Transverse colon (tissue), 4 donors: ENCODE data around the gene RAD17. TPM values are rescaled to one million over a fixed set of nuclear protein-coding genes. Genes with fewer than 3 reads are reported as not detected.
A peak's percentile ranks its signal among the peaks of the same experiment; 100 is the strongest.
"Not testable (repeated sequence)": the region's sequence is repeated elsewhere in the genome, so short reads cannot be mapped to it uniquely, and the experiment has no call there.

Experiments
- DNase-seq: peaks from one replicate; pipeline ENCODE4 v3.0.0-alpha.2; 2019
- H3K27ac ChIP-seq, 4 donors: fragments of 200-600 bp; sonication (generic); 2 replicates each; pipeline ENCODE4 v1.5.1; 2016 to 2018; ENCODE audit warnings: inconsistent platforms in 4 of 4
- H3K27me3 ChIP-seq: fragments of 200-600 bp; sonication (generic); 2 replicates; pipeline ENCODE4 v1.5.1; 2017; ENCODE audit warnings: inconsistent platforms
- H3K36me3 ChIP-seq, 4 donors: fragments of 200-600 bp; sonication (generic); 2 replicates each; pipeline ENCODE4 v1.5.1; 2017 to 2019; ENCODE audit warnings: inconsistent platforms in 4 of 4
- H3K4me1 ChIP-seq, 4 donors: fragments of 200-600 bp; sonication (generic); 2 replicates each; pipeline ENCODE4 v1.5.1; 2017 to 2020; ENCODE audit warnings: inconsistent platforms in 4 of 4
- H3K4me3 ChIP-seq, 4 donors: fragments of 200-600 bp; sonication (generic); 1 replicate in 1 of 4; 2 replicates in 3 of 4; pipeline versions ENCODE4 v1.5.1 to v1.6.1; 2017 to 2019; ENCODE audit warnings: inconsistent platforms in 4 of 4
- H3K9me3 ChIP-seq, 2 donors: fragments of 200-600 bp; sonication (generic); 2 replicates each; pipeline ENCODE4 v1.5.1; 2017 to 2019; ENCODE audit warnings: inconsistent platforms in 2 of 2
- CTCF ChIP-seq, 5 experiments: fragments of 200-600 bp in 3 of 5; fragments of 450-650 bp in 2 of 5; sonication (generic) in 3 of 5; IDR thresholded peaks; 1 replicate in 2 of 5; 2 replicates in 3 of 5; pipeline ENCODE4 v1.5.1; 2016 to 2017; ENCODE audit warnings: antibody characterized with exemption in 5 of 5, inconsistent platforms in 3 of 5, mild to moderate bottlenecking in 2 of 5, moderate library complexity in 1 of 5
- EP300 ChIP-seq: sonication (generic); formaldehyde crosslinking; IDR thresholded peaks from one replicate; pipeline ENCODE4 v1.6.1; 2017; ENCODE audit warnings: antibody characterized with exemption, low read depth
- POLR2A ChIP-seq: fragments of 450-650 bp; IDR thresholded peaks from one replicate; pipeline ENCODE4 v1.6.1; 2016; ENCODE audit warnings: antibody characterized with exemption, mild to moderate bottlenecking, moderate library complexity
- POLR2AphosphoS5 ChIP-seq, 3 donors: sonication (generic); formaldehyde crosslinking; IDR thresholded peaks; one replicate each; pipeline ENCODE4 v1.6.1; 2016; ENCODE audit warnings: antibody characterized with exemption in 3 of 3
- WGBS, 2 donors: methylation state at CpG; one replicate each; pipeline ENCODE4 v1.1.5; 2018; ENCODE audit warnings: low coverage in 1 of 2; 5-methylcytosine and 5-hydroxymethylcytosine counted together
- in situ Hi-C, 4 donors: fragments of 200-750 bp; cut with MboI; loops; one replicate each; pipeline versions ENCODE4 v1.15.0 to v1.15.1; 2017; ENCODE audit warnings: low sequenced_read_pairs in 3 of 4, low pct_ligation_motif_present in 1 of 4, low pct_unique_long_range_greater_than_20kb in 1 of 4
- intact Hi-C: fragments of 100-400 bp; cut with DNase I; formaldehyde crosslinking; loops from one replicate; pipeline ENCODE4 v1.15.1; 2023; ENCODE audit warnings: low total_unique reads
- total RNA-seq, 4 donors: library from RNA; depleted of rRNA; stranded (reverse); fragments of >200 nt; gene quantifications; one replicate each; pipeline ENCODE4 v1.1.0, GENCODE V29; 2016

Gene RAD17
- total RNA-seq, 4 donors from 2014 or later, result 2.6 to 19.1 (median 9.8) TPM

- in situ Hi-C loops, result loop anchor here in 3 of 4 donors (10.0 to 25.0 kb wide), 3 partner anchors 169 to 244 kb away; partner anchors contain the start of genes SLC30A5 (in 3 of the 3) and CCNB1 (in 1 of the 3)
- H3K36me3 ChIP-seq, result no peaks in the 10 kb centered on the region
- peak; percentile 57 for DNase-seq
- H3K4me3 ChIP-seq, result peak overlapping the region; percentile 45 to 78 (median 60)
- H3K27ac ChIP-seq, result peak overlapping the region; percentile 81 to 91 (median 86)
- H3K27me3 ChIP-seq, result no peaks in the 10 kb centered on the region
- TF ChIP-seq EP300, result no peak
- TF ChIP-seq POLR2AphosphoS5 (IDR thresholded peaks at IDR 0.05), result peak in 2 of 3 donors; percentile 6 to 28
- TF ChIP-seq POLR2A, result peak; percentile 51
- intact Hi-C loops, result loop anchor here (10.0 kb wide), 1 partner anchor 287 kb away; no protein-coding TSS in a partner anchor
- no peaks in the 10 kb centered on the region for H3K9me3 ChIP-seq
- H3K4me1 ChIP-seq, result peaks cover 0 to 31% (median 16%) of the 10 kb centered on the region in 4 donors
- 31 to 44% methylated on average over 11 of the region's 11 CpGs for whole genome bisulfite sequencing, 2 donors
These were observed 37.8 kb upstream of the RAD17 start for GRCh38 chr5:69331528-69332445.

GRCh38 chr5:69333668-69334315, 35.8 kb upstream of the RAD17 start:
- DNase-seq, H3K27ac ChIP-seq, H3K36me3 ChIP-seq, H3K27me3 ChIP-seq, H3K4me3 ChIP-seq, H3K9me3 ChIP-seq: not testable (repeated sequence)
- intact Hi-C loops, result loop anchor here (10.0 kb wide), 1 partner anchor 289 kb away; no protein-coding TSS in a partner anchor
- in situ Hi-C loops, result loop anchor here in 3 of 4 donors (10.0 to 25.0 kb wide), 3 partner anchors 171 to 246 kb away; partner anchors contain the start of genes SLC30A5 (in 3 of the 3) and CCNB1 (in 1 of the 3)
- H3K4me1 ChIP-seq, result peaks cover 0 to 31% (median 16%) of the 10 kb centered on the region in 4 donors
- WGBS, 2 donors, result 93% methylated on average over 10 of the region's 25 CpGs; no CpG with 5 or more reads in 1 of the 2 donors

GRCh38 chr5:69334793-69335268, 34.8 kb upstream of the RAD17 start:
- no peak overlapping the region for H3K27ac ChIP-seq
- no peaks in the 10 kb centered on the region for H3K36me3 ChIP-seq
- intact Hi-C loops, result loop anchor here (10.0 kb wide), 1 partner anchor 290 kb away; no protein-coding TSS in a partner anchor
- in situ Hi-C loops, result loop anchor here in 3 of 4 donors (10.0 to 25.0 kb wide), 3 partner anchors 173 to 248 kb away; partner anchors contain the start of genes SLC30A5 (in 3 of the 3) and CCNB1 (in 1 of the 3)
- WGBS, 2 donors, result 9% methylated on average over 18 of the region's 18 CpGs; no CpG with 5 or more reads in 1 of the 2 donors
- TF ChIP-seq POLR2AphosphoS5 (IDR thresholded peaks at IDR 0.05), result no peak
- TF ChIP-seq EP300, result no peak
- TF ChIP-seq CTCF (IDR thresholded peaks at IDR 0.05), result peak; percentile 73 to 80 (median 75)
- TF ChIP-seq POLR2A, result no peak
- peaks cover 0 to 31% (median 16%) of the 10 kb centered on the region in 4 donors for H3K4me1 ChIP-seq
- peak; percentile 88 for DNase-seq
- no peak overlapping the region for H3K4me3 ChIP-seq
- H3K27me3 ChIP-seq, result no peaks in the 10 kb centered on the region
- H3K9me3 ChIP-seq, result no peaks in the 10 kb centered on the region

GRCh38 chr5:69335341-69335935, 34.2 kb upstream of the RAD17 start:
- no peak for TF ChIP-seq EP300
- TF ChIP-seq POLR2AphosphoS5 (IDR thresholded peaks at IDR 0.05), result no peak
- TF ChIP-seq CTCF (IDR thresholded peaks at IDR 0.05), result no peak
- TF ChIP-seq POLR2A, result no peak
- no peak for DNase-seq
- 96% methylated on average over 7 of the region's 7 CpGs; no CpG with 5 or more reads in 1 of the 2 donors for WGBS, 2 donors
- no peaks in the 10 kb centered on the region for H3K27me3 ChIP-seq
- intact Hi-C loops, result loop anchor here (10.0 kb wide), 1 partner anchor 291 kb away; no protein-coding TSS in a partner anchor
- H3K4me1 ChIP-seq, result peaks cover 0 to 31% (median 16%) of the 10 kb centered on the region in 4 donors
- no peaks in the 10 kb centered on the region for H3K36me3 ChIP-seq
- no peak overlapping the region for H3K27ac ChIP-seq
- in situ Hi-C loops, result loop anchor here in 3 of 4 donors (10.0 to 25.0 kb wide), 3 partner anchors 173 to 248 kb away; partner anchors contain the start of genes SLC30A5 (in 3 of the 3) and CCNB1 (in 1 of the 3)
- no peak overlapping the region for H3K4me3 ChIP-seq
- no peaks in the 10 kb centered on the region for H3K9me3 ChIP-seq
